Colonic mucosa (tissue), 4 donors: ENCODE results near the gene SIKE1. TPM values are rescaled to one million over a fixed set of nuclear protein-coding genes. Genes with fewer than 3 reads are reported as not detected.

ENCODE experiments used
- DNase-seq: peaks from one replicate; pipeline ENCODE4 v3.0.0-alpha.2; 2020
- H3K27ac ChIP-seq: fragments of 200-600 bp; one replicate; pipeline ENCODE4 v1.8.0; 2021
- H3K27me3 ChIP-seq: fragments of 200-600 bp; one replicate; pipeline ENCODE4 v1.8.0; 2021
- H3K36me3 ChIP-seq: fragments of 200-600 bp; one replicate; pipeline ENCODE4 v1.8.0; 2021
- H3K4me1 ChIP-seq: fragments of 200-600 bp; one replicate; pipeline ENCODE4 v1.8.0; 2021; ENCODE audit warnings: mild to moderate bottlenecking
- H3K4me3 ChIP-seq: fragments of 200-600 bp; one replicate; pipeline ENCODE4 v1.8.0; 2021
- H3K9ac ChIP-seq, 2 donors: one replicate each; pipeline ENCODE4 v1.7.0; 2013; ENCODE audit warnings: control low read depth in 2 of 2, low read depth in 2 of 2, low read length in 2 of 2
- H3K9me3 ChIP-seq: fragments of 200-600 bp; one replicate; pipeline ENCODE4 v1.8.0; 2021
- CTCF ChIP-seq: fragments of 200-600 bp; IDR thresholded peaks from one replicate; pipeline ENCODE4 v1.8.0; 2022; ENCODE audit warnings: antibody characterized with exemption, mild to moderate bottlenecking
- intact Hi-C: fragments of 100-400 bp; cut with DNase I; formaldehyde crosslinking; loops from one replicate; pipeline ENCODE4 v1.14.1; 2022
- total RNA-seq, 2 donors: library from RNA; stranded (reverse); fragmentation: NEBNext Ultra II Directional in 1 of 2; extraction: Animal tissue kit (Norgen Biotek cat#: 25700) in 1 of 2; gene quantifications; one replicate each; pipeline ENCODE4 v1.2.1, GENCODE V29; 2021
- donor health status: healthy.
- donor health status: DM: no; HTN: no; CAD: no.
- donor health status: DM: no; HTN: no; CAD: no.

The SIKE1 gene
- total RNA-seq, 2 donors from 2014 or later, result 41.6 to 42.1 TPM

GRCh38 chr1:114771992-114772391 lies 8.5 kb downstream of the SIKE1 start:
- H3K27me3 ChIP-seq, result no peaks in the 10 kb centered on the region
- H3K4me1 ChIP-seq, result no peaks in the 10 kb centered on the region
- no peak for DNase-seq
- no peaks in the 10 kb centered on the region for H3K36me3 ChIP-seq
- no peak overlapping the region for H3K9ac ChIP-seq
- H3K9me3 ChIP-seq, result no peaks in the 10 kb centered on the region
- no peak overlapping the region for H3K4me3 ChIP-seq
- intact Hi-C loops, result no loop called here
- TF ChIP-seq CTCF, result no peak
- no peak overlapping the region for H3K27ac ChIP-seq

GRCh38 chr1:114770989-114771388 lies 9.5 kb downstream of the SIKE1 start:
- no peak for DNase-seq
- Histone ChIP-seq H3K27me3 (no peaks in the 10 kb centered on the region), H3K9me3 (no peaks in the 10 kb centered on the region), H3K9ac (no peak overlapping the region), H3K27ac (no peak overlapping the region), H3K4me1 (no peaks in the 10 kb centered on the region), H3K4me3 (no peak overlapping the region), H3K36me3 (no peaks in the 10 kb centered on the region)
- intact Hi-C loops, result no loop called here
- no peak for TF ChIP-seq CTCF

- Histone ChIP-seq H3K4me3 (no peak overlapping the region), H3K27me3 (no peaks in the 10 kb centered on the region), H3K36me3 (no peaks in the 10 kb centered on the region), H3K9ac (no peak overlapping the region), H3K4me1 (no peaks in the 10 kb centered on the region), H3K27ac (no peak overlapping the region), H3K9me3 (no peaks in the 10 kb centered on the region)
- intact Hi-C loops, result no loop called here
- DNase-seq, result no peak
- TF ChIP-seq CTCF, result no peak
Measured at GRCh38 chr1:114764689-114765088, 15.8 kb downstream of the SIKE1 start.

- no peak for DNase-seq
- intact Hi-C loops, result no loop called here
- Histone ChIP-seq H3K27ac (peak overlapping the region; percentile 97), H3K9ac (peak overlapping the region; percentile 45 to 100), H3K4me3 (peak overlapping the region; percentile 88), H3K27me3 (no peaks in the 10 kb centered on the region), H3K4me1 (peaks cover 8% of the 10 kb centered on the region), H3K9me3 (no peaks in the 10 kb centered on the region), H3K36me3 (no peaks in the 10 kb centered on the region)
- TF ChIP-seq CTCF, result peak; percentile 39
Measured at GRCh38 chr1:114758256-114758832, 22.1 kb downstream of the SIKE1 start.

- TF ChIP-seq CTCF, result no peak
- Histone ChIP-seq H3K4me1 (peaks cover 8% of the 10 kb centered on the region), H3K9ac (peak within 1 kb of the TSS; percentile 99 to 100), H3K27ac (peak within 1 kb of the TSS; percentile 97), H3K9me3 (no peaks in the 10 kb centered on the region), H3K27me3 (no peaks in the 10 kb centered on the region), H3K4me3 (peak within 1 kb of the TSS; percentile 88), H3K36me3 (no peaks in the 10 kb centered on the region)
- peak; percentile 98 for DNase-seq
- intact Hi-C loops, result no loop called here
Measured at GRCh38 chr1:114757455-114758255, 22.8 kb downstream of the SIKE1 start, which contains the start of gene CSDE1. TSS of gene CSDE1 (minus strand) at chr1:114757984. CDS start at chr1:114739890, 18,094 bp downstream.
